Sigmoid colon (tissue), 7 donors: ENCODE measurements around the gene QKI. TPM values are rescaled to one million over a fixed set of nuclear protein-coding genes. Genes with fewer than 3 reads are reported as not detected.
"Not testable (repeated sequence)": the region's sequence is repeated elsewhere in the genome, so short reads cannot be mapped to it uniquely, and the experiment has no call there.

ENCODE experiments used
- DNase-seq: peaks from one replicate; pipeline ENCODE4 v3.0.0-alpha.2; 2019
- H3K27ac ChIP-seq, 4 donors: fragments of 200-600 bp; sonication (generic); one replicate each; pipeline ENCODE4 v1.5.1; 2016 to 2019; ENCODE audit warnings: mild to moderate bottlenecking in 1 of 4
- H3K27me3 ChIP-seq, 3 donors: fragments of 200-600 bp; sonication (generic); one replicate each; pipeline ENCODE4 v1.5.1; 2019; ENCODE audit warnings: mild to moderate bottlenecking in 1 of 3
- H3K36me3 ChIP-seq, 4 donors: fragments of 200-600 bp; sonication (generic); one replicate each; pipeline ENCODE4 v1.5.1; 2016 to 2019
- H3K4me1 ChIP-seq, 4 donors: fragments of 200-600 bp; sonication (generic); one replicate each; pipeline ENCODE4 v1.5.1; 2017 to 2019
- H3K4me3 ChIP-seq, 4 donors: fragments of 200-600 bp; sonication (generic); one replicate each; pipeline ENCODE4 v1.5.1; 2017 to 2019; ENCODE audit warnings: mild to moderate bottlenecking in 2 of 4, moderate library complexity in 1 of 4
- H3K9me3 ChIP-seq, 4 donors: fragments of 200-600 bp in 3 of 4; sonication (generic) in 3 of 4; one replicate each; pipeline versions ENCODE4 v1.5.1 to v1.6.1; 2013 to 2019
- CTCF ChIP-seq, 4 experiments: fragments of 450-650 bp in 3 of 4; fragments of 200-600 bp in 1 of 4; IDR thresholded peaks; one replicate each; pipeline ENCODE4 v1.5.1; 2016 to 2019; ENCODE audit warnings: antibody characterized with exemption in 4 of 4, mild to moderate bottlenecking in 3 of 4, moderate library complexity in 2 of 4
- EP300 ChIP-seq, 4 donors: sonication (generic); formaldehyde crosslinking; IDR thresholded peaks; one replicate each; pipeline ENCODE4 v1.6.1; 2017; ENCODE audit warnings: antibody characterized with exemption in 4 of 4
- POLR2A ChIP-seq, 2 donors: fragments of 450-650 bp; IDR thresholded peaks; one replicate each; pipeline ENCODE4 v1.6.1; 2016; ENCODE audit warnings: antibody characterized with exemption in 2 of 2, mild to moderate bottlenecking in 2 of 2, moderate library complexity in 2 of 2
- POLR2AphosphoS5 ChIP-seq, 4 donors: sonication (generic); formaldehyde crosslinking; IDR thresholded peaks; one replicate each; pipeline ENCODE4 v1.6.1; 2017; ENCODE audit warnings: antibody characterized with exemption in 4 of 4
- WGBS, 2 donors: extraction: QIAGEN DNeasy Blood & Tissue Kit; methylation state at CpG; one replicate each; pipeline ENCODE4 v1.1.7; 2013; 5-methylcytosine and 5-hydroxymethylcytosine counted together
- intact Hi-C: fragments of 100-400 bp; cut with DNase I; formaldehyde crosslinking; loops from one replicate; pipeline ENCODE4 v1.15.1; 2023
- polyA plus RNA-seq, 3 donors: library from polyadenylated mRNA; stranded (reverse); fragments of 200-250 nt; gene quantifications; one replicate each; pipeline ENCODE4 v1.2.3, GENCODE V29; 2013
- total RNA-seq, 4 donors: library from RNA; depleted of rRNA; stranded (reverse); fragments of >200 nt; gene quantifications; one replicate each; pipeline ENCODE4 v1.1.0, GENCODE V29; 2016
- donor health status: healthy with polysubstance abuse.
- donor health status: Bipolar disorder and iron deficiency.
- donor health status: healthy.

Gene QKI
- total and polyA plus RNA-seq, 7 donors: 9.2 to 146 (median 139) TPM

GRCh38 chr6:163466839-163467390, 52.4 kb downstream of the QKI start:
- Histone ChIP-seq H3K27me3 (no peaks in the 10 kb centered on the region), H3K9me3 (no peaks in the 10 kb centered on the region), H3K4me3 (no peak overlapping the region), H3K27ac (no peak overlapping the region), H3K36me3 (no peaks in the 10 kb centered on the region), H3K4me1 (peaks cover 0 to 26% (median 4%) of the 10 kb centered on the region in 4 donors)
- intact Hi-C loops: no loop called here
- TF ChIP-seq POLR2A (IDR thresholded peaks at IDR 0.05) (no peak), POLR2AphosphoS5 (IDR thresholded peaks at IDR 0.05) (no peak), EP300 (IDR thresholded peaks at IDR 0.05) (no peak), CTCF (IDR thresholded peaks at IDR 0.05) (no peak)
- WGBS, 2 donors: 91 to 93% methylated on average over 3 of the region's 3 CpGs
- DNase-seq: no peak

GRCh38 chr6:163468738-163469137, 54.2 kb downstream of the QKI start:
- TF ChIP-seq POLR2A (IDR thresholded peaks at IDR 0.05) (no peak), POLR2AphosphoS5 (IDR thresholded peaks at IDR 0.05) (no peak), CTCF (IDR thresholded peaks at IDR 0.05) (no peak), EP300 (IDR thresholded peaks at IDR 0.05) (no peak)
- WGBS, 2 donors: 42 to 78% methylated on average over 3 of the region's 3 CpGs

GRCh38 chr6:163469459-163469985, 55.0 kb downstream of the QKI start:
- no peak overlapping the region for H3K4me3 ChIP-seq
- H3K27ac ChIP-seq: no peak overlapping the region
- H3K9me3 ChIP-seq: no peaks in the 10 kb centered on the region
- intact Hi-C loops: no loop called here
- 81 to 91% methylated on average over 1 of the region's 1 CpG for WGBS, 2 donors
- no peaks in the 10 kb centered on the region for H3K36me3 ChIP-seq
- H3K4me1 ChIP-seq: peaks cover 0 to 20% (median 3%) of the 10 kb centered on the region in 4 donors
- no peak for TF ChIP-seq CTCF (IDR thresholded peaks at IDR 0.05)
- TF ChIP-seq EP300 (IDR thresholded peaks at IDR 0.05): no peak
- TF ChIP-seq POLR2AphosphoS5 (IDR thresholded peaks at IDR 0.05): no peak
- TF ChIP-seq POLR2A (IDR thresholded peaks at IDR 0.05): no peak
- DNase-seq: no peak
- H3K27me3 ChIP-seq: no peaks in the 10 kb centered on the region

More at GRCh38 chr6:163468738-163469137, 54.2 kb downstream of the QKI start:
- Histone ChIP-seq H3K4me3 (no peak overlapping the region), H3K36me3 (no peaks in the 10 kb centered on the region), H3K27me3 (no peaks in the 10 kb centered on the region), H3K27ac (no peak overlapping the region), H3K9me3 (no peaks in the 10 kb centered on the region), H3K4me1 (peaks cover 0 to 23% (median 3%) of the 10 kb centered on the region in 4 donors)
- intact Hi-C loops: no loop called here
- no peak for DNase-seq

GRCh38 chr6:163470611-163471010, 56.1 kb downstream of the QKI start:
- no peak overlapping the region for H3K27ac ChIP-seq
- no peak overlapping the region for H3K4me3 ChIP-seq
- intact Hi-C loops: no loop called here
- TF ChIP-seq EP300 (IDR thresholded peaks at IDR 0.05) (no peak), POLR2AphosphoS5 (IDR thresholded peaks at IDR 0.05) (no peak), CTCF (IDR thresholded peaks at IDR 0.05) (no peak), POLR2A (IDR thresholded peaks at IDR 0.05) (no peak)
- peaks cover 0 to 20% (median 3%) of the 10 kb centered on the region in 4 donors for H3K4me1 ChIP-seq
- no peaks in the 10 kb centered on the region for H3K36me3 ChIP-seq
- no peak for DNase-seq
- H3K27me3 ChIP-seq: no peaks in the 10 kb centered on the region
- H3K9me3 ChIP-seq: no peaks in the 10 kb centered on the region

GRCh38 chr6:163474581-163474980, 60.1 kb downstream of the QKI start:
- Histone ChIP-seq H3K27me3 (no peaks in the 10 kb centered on the region), H3K27ac (no peak overlapping the region), H3K4me3 (no peak overlapping the region), H3K4me1 (no peaks in the 10 kb centered on the region), H3K36me3 (peaks cover 0 to 9% (median 3%) of the 10 kb centered on the region in 4 donors), H3K9me3 (no peaks in the 10 kb centered on the region)
- intact Hi-C loops: no loop called here
- WGBS, 2 donors: 68 to 77% methylated on average over 2 of the region's 2 CpGs
- DNase-seq: no peak
- TF ChIP-seq EP300 (IDR thresholded peaks at IDR 0.05) (no peak), POLR2A (IDR thresholded peaks at IDR 0.05) (no peak), CTCF (IDR thresholded peaks at IDR 0.05) (no peak), POLR2AphosphoS5 (IDR thresholded peaks at IDR 0.05) (no peak)

- intact Hi-C loops, DNase-seq, H3K27ac ChIP-seq, H3K36me3 ChIP-seq, H3K4me3 ChIP-seq, H3K9me3 ChIP-seq, H3K27me3 ChIP-seq, H3K4me1 ChIP-seq: not testable (repeated sequence)
- 94 to 96% methylated on average over 7 of the region's 7 CpGs for WGBS, 2 donors
Observed at GRCh38 chr6:163476946-163477345, 62.4 kb downstream of the QKI start.
